ENCODE data around the gene MTPN.

Gene MTPN

GRCh38 chr7:135950429-135950828 is 26.7 kb downstream of the MTPN start:
- DNase-seq, result no peak

GRCh38 chr7:135946289-135947055 is 30.7 kb downstream of the MTPN start:
- no peak for DNase-seq

- no peak for DNase-seq
Measured at GRCh38 chr7:135944753-135945152, 32.4 kb downstream of the MTPN start.

GRCh38 chr7:135943134-135943879 is 33.9 kb downstream of the MTPN start:
- DNase-seq, result no peak

- DNase-seq, result no peak
Measured at GRCh38 chr7:135942614-135943013, 34.5 kb downstream of the MTPN start.

- no peak for DNase-seq
Measured at GRCh38 chr7:135940077-135941075, 36.8 kb downstream of the MTPN start.

GRCh38 chr7:135939261-135939812 is 37.8 kb downstream of the MTPN start:
- no peak for DNase-seq

- DNase-seq, result no peak
Measured at GRCh38 chr7:135938563-135938962, 38.6 kb downstream of the MTPN start.

GRCh38 chr7:135938086-135938485 is 39.1 kb downstream of the MTPN start:
- no peak for DNase-seq

- no peak for DNase-seq
Measured at GRCh38 chr7:135936497-135937217, 40.5 kb downstream of the MTPN start.

GRCh38 chr7:135934651-135935050 is 42.5 kb downstream of the MTPN start:
- no peak for DNase-seq

GRCh38 chr7:135933509-135934188 is 43.5 kb downstream of the MTPN start:
- DNase-seq, result no peak

- no peak for DNase-seq
Measured at GRCh38 chr7:135932131-135932530, 45.0 kb downstream of the MTPN start.

- no peak for DNase-seq
Measured at GRCh38 chr7:135930565-135931461, 46.3 kb downstream of the MTPN start.

- no peak for DNase-seq
Measured at GRCh38 chr7:135929722-135930141, 47.4 kb downstream of the MTPN start.

- no peak for DNase-seq
Measured at GRCh38 chr7:135929249-135929648, 47.9 kb downstream of the MTPN start.

GRCh38 chr7:135928136-135928535 is 49.0 kb downstream of the MTPN start:
- DNase-seq, result no peak

GRCh38 chr7:135925210-135925609 is 51.9 kb downstream of the MTPN start:
- no peak for DNase-seq

- DNase-seq, result no peak
Measured at GRCh38 chr7:135924302-135924701, 52.9 kb downstream of the MTPN start.

- DNase-seq, result no peak
Measured at GRCh38 chr7:135922263-135922662, 54.9 kb downstream of the MTPN start.
